ENCODE data around the gene TRAM2. TPM values are rescaled to one million over a fixed set of nuclear protein-coding genes. Genes with fewer than 3 reads are reported as not detected.

The TRAM2 gene
- total RNA-seq, 6 donors from 2014 or later = 9.4 to 26.8 (median 14.3) TPM

GRCh38 chr6:52538252-52538900 is 38.5 kb downstream of the TRAM2 start:
- TF ChIP-seq POLR2A (IDR thresholded peaks at IDR 0.05) (no peak), CTCF (IDR thresholded peaks at IDR 0.05) (no peak), EP300 (IDR thresholded peaks at IDR 0.05) (no peak), POLR2AphosphoS5 (IDR thresholded peaks at IDR 0.05) (no peak)
- Histone ChIP-seq H3K27me3 (no peaks in the 10 kb centered on the region), H3K4me3 (no peak overlapping the region), H3K36me3 (peaks cover 0 to 19% (median 10%) of the 10 kb centered on the region in 4 donors), H3K4me1 (peaks cover 12 to 21% (median 15%) of the 10 kb centered on the region in 4 donors), H3K9me3 (no peaks in the 10 kb centered on the region), H3K27ac (peak overlapping the region in 2 of 4 donors; percentile 16 to 27)
- no peak for ATAC-seq (ENCODE audit: low FRiP score in 2 of 2)
- WGBS, 2 donors = 92 to 97% methylated on average over 5 of the region's 5 CpGs
- DNase-seq = no peak

GRCh38 chr6:52537001-52537753 is 39.7 kb downstream of the TRAM2 start:
- no peak for ATAC-seq (ENCODE audit: low FRiP score in 2 of 2)
- no peak for DNase-seq
- TF ChIP-seq POLR2AphosphoS5 (IDR thresholded peaks at IDR 0.05) (no peak), CTCF (IDR thresholded peaks at IDR 0.05) (no peak), POLR2A (IDR thresholded peaks at IDR 0.05) (no peak), EP300 (IDR thresholded peaks at IDR 0.05) (no peak)
- no peaks in the 10 kb centered on the region for H3K27me3 ChIP-seq
- peaks cover 10 to 21% (median 15%) of the 10 kb centered on the region in 4 donors for H3K4me1 ChIP-seq
- H3K9me3 ChIP-seq = no peaks in the 10 kb centered on the region
- peak overlapping the region in 2 of 4 donors; percentile 27 to 28 for H3K27ac ChIP-seq
- H3K36me3 ChIP-seq = peaks cover 0 to 21% (median 11%) of the 10 kb centered on the region in 4 donors
- WGBS, 2 donors = 64 to 71% methylated on average over 8 of the region's 8 CpGs
- H3K4me3 ChIP-seq = no peak overlapping the region

GRCh38 chr6:52536424-52536916 is 40.4 kb downstream of the TRAM2 start:
- 91 to 95% methylated on average over 6 of the region's 6 CpGs for WGBS, 2 donors
- no peaks in the 10 kb centered on the region for H3K9me3 ChIP-seq
- H3K4me3 ChIP-seq = no peak overlapping the region
- peaks cover 0 to 21% (median 11%) of the 10 kb centered on the region in 4 donors for H3K36me3 ChIP-seq
- no peak for TF ChIP-seq CTCF (IDR thresholded peaks at IDR 0.05)
- TF ChIP-seq POLR2A (IDR thresholded peaks at IDR 0.05) = no peak
- no peak for TF ChIP-seq EP300 (IDR thresholded peaks at IDR 0.05)
- no peak for TF ChIP-seq POLR2AphosphoS5 (IDR thresholded peaks at IDR 0.05)
- peaks cover 10 to 21% (median 15%) of the 10 kb centered on the region in 4 donors for H3K4me1 ChIP-seq
- no peak for ATAC-seq (ENCODE audit: low FRiP score in 2 of 2)
- no peaks in the 10 kb centered on the region for H3K27me3 ChIP-seq
- H3K27ac ChIP-seq = no peak overlapping the region
- no peak for DNase-seq

- TF ChIP-seq POLR2AphosphoS5 (IDR thresholded peaks at IDR 0.05) (no peak), POLR2A (IDR thresholded peaks at IDR 0.05) (no peak), CTCF (IDR thresholded peaks at IDR 0.05) (no peak)
- no peaks in the 10 kb centered on the region for H3K27me3 ChIP-seq
- H3K27ac ChIP-seq = no peak overlapping the region
- DNase-seq (no peak), ATAC-seq (ENCODE audit: low FRiP score in 2 of 2) (no peak)
- H3K4me1 ChIP-seq = peaks cover 10 to 21% (median 15%) of the 10 kb centered on the region in 4 donors
- 80 to 84% methylated on average over 5 of the region's 5 CpGs for WGBS, 2 donors
- peaks cover 0 to 21% (median 11%) of the 10 kb centered on the region in 4 donors for H3K36me3 ChIP-seq
- no peak overlapping the region for H3K4me3 ChIP-seq
- no peaks in the 10 kb centered on the region for H3K9me3 ChIP-seq
These were observed 41.0 kb downstream of the TRAM2 start for GRCh38 chr6:52535711-52536423.
